GM19324 (cell line): ENCODE results near the gene MACROD2.
"Not testable (repeated sequence)": the region's sequence is repeated elsewhere in the genome, so short reads cannot be mapped to it uniquely, and the experiment has no call there.

Experiments
- ATAC-seq: cut with Tn5 transposase; IDR thresholded peaks from one replicate; pipeline ENCODE4 v1.9.1; 2021; ENCODE audit warnings: mild to moderate bottlenecking, moderate library complexity; ENCODE audit not compliant: unreplicated experiment, low FRiP score

Gene MACROD2

DNA sequence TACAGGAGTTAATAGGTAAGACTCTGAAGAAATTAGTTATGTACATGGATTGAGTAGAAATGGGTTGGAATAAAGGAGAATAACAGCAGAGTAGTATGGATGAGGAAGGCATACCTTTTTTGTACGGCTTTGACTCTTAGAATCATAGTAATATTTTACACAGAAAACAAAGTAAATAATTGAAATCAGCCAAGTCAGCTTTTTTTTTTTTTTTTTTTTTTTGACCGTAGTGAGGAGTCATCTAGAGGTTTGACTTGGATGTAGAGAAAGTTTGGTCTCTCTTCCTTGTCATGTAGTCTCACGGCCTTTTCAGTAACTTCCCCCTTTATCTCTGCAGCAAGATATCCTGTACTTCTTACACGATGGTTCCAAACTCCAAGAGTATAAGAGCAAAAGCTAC is 183.2 kb downstream of the MACROD2 start:
- no peak for ATAC-seq

DNA sequence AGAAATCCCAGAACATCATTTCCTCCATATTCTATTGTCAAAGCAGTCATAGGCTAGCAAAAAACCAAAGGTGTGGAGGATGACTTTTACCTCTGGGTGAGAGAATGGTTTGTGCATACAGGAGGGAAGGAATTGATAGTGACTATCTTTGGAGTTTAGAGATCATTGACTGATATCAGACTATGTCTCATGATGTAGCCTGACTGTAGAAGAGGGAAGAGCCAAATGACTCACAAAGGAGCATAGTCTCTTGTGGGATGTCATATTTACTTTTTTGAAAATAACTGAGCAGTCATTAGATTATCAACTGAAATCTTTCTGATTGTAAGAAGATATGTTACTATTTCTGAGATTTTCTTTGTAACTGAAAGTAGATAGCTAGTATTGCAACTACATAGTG is 183.6 kb downstream of the MACROD2 start:
- no peak for ATAC-seq

DNA sequence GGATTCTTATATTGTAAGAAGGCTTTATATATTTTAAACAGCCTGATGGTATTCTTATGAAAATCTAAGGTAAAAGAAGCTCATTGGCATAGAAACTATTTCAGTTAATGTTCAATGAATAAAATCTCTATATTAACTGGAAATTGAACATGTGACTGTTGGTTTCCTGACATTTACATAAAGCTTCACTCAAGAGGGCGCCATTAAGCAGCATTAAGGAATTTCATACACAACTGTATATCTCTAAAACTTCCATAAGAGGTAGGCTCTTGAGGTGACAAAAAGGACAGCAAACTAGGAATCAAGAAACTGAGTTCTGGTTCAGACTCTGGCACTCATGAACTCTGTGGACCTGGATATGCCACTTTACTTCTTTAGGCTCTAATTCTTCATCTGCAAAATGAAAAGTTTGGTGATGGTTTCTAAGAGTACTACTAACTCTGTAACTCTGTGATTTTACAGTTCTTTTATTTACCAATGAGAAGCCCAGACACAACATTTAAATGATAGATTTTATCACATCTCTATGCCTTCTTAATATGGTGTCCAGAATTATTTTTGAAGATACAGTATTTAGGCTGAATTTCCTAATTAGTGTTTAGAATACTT is 194.6 kb downstream of the MACROD2 start:
- no peak for ATAC-seq

DNA sequence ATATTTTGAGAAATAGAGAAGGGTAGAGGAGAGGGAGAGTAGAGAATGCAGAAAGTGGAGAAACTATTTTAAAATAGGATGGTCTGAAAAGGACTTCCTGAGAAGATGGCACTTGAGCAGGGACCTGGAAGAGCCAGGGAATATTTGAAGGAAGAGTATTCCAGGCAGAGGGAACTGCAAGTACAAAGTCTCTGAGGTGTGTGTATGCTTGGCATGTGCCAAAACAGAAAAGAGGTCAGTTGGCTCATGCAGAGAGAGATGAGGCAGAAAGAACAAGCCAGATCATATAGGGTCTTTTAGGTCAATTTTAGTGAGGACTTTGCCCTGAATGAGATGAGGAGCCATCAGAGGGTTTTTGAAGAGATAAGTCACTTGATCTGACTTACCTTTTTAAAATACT is 196.2 kb downstream of the MACROD2 start:
- ATAC-seq: no peak

DNA sequence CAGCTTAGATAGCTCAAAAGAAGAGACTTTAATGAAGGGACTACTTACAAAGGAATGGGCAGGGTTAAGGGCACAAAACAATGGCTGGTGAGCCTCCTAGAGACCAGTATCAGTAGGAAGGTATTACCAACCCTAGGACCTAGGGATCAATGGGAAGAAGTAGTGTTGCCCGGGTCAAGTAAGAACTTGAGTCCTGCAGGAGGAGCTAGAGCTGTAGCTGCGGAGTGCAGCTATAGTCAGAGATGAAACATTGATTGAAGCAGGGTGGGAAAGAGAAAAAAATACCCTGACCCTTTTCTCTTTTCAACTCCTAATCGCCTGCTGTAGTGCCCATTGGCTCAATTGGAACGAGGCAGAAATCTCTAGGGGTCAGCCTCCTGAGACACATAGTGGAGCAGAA is 198.1 kb downstream of the MACROD2 start:
- no peak for ATAC-seq

GRCh38 chr20:14193885-14194284 is 198.6 kb downstream of the MACROD2 start:
- ATAC-seq: no peak

- no peak for ATAC-seq
Observed at GRCh38 chr20:14197097-14197496, 201.8 kb downstream of the MACROD2 start.

GRCh38 chr20:14198416-14198815 is 203.1 kb downstream of the MACROD2 start:
- no peak for ATAC-seq

DNA sequence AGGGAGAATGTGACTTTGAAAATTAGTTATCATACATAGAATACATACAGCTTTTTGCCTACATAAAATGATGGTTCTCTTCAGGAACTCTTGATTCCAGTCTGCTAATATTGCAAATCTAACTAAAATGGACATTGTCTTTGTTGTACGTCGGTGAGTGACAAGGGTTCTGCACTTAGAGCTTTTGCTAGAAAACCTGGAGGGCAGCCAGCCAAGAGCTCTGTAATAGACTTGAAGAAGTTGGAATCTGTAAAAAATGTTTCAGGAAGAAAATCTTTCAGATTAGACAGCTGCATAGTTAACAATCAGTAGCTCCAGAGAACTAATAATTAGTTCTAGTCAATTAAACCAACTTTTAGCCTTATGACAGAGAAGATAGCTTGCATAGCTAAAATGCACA is 203.8 kb downstream of the MACROD2 start:
- ATAC-seq: no peak

DNA sequence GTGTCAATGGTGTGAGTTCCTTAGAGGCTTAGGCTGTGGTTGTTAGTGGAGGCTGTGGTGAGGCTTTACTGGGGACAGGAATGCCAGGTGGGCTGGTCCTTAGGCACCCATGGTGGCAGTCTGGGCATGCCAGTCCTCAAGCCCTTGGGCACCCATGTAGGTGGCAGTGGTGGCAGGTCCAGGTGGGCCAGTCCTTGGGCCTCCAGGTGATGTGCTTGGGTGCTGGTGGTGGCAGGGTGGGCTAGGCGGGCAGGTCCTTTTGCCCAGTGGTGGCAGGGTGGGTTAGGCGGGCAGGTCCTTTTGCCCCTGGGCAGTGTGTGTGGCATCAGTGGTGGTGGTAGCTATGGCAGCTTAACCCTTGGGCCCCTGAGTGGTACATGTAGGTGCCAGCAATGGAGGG is 208.3 kb downstream of the MACROD2 start:
- ATAC-seq: no peak

- ATAC-seq: no peak
Observed at GRCh38 chr20:14207591-14207990, 212.3 kb downstream of the MACROD2 start.

DNA sequence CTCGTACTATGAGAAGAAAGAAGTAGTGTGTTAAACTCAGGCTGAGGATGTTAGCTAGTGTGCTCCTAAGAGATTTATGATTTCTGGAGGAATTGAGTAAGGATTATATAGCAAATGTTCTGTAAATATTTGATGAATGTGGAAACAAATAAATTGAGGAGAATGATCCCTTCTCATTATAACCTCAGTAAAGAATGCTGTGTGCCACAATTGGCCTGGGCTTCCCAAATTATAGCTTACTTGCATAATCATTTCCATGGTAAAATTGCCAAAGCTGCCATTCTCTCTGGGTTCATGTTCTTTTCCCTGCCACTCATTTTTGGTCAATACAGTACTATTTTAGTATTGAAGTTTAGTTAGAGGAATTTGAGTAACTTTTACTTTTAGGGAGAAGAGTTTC is 213.6 kb downstream of the MACROD2 start:
- ATAC-seq: no peak

GRCh38 chr20:14210146-14210545 is 214.8 kb downstream of the MACROD2 start:
- ATAC-seq: no peak

DNA sequence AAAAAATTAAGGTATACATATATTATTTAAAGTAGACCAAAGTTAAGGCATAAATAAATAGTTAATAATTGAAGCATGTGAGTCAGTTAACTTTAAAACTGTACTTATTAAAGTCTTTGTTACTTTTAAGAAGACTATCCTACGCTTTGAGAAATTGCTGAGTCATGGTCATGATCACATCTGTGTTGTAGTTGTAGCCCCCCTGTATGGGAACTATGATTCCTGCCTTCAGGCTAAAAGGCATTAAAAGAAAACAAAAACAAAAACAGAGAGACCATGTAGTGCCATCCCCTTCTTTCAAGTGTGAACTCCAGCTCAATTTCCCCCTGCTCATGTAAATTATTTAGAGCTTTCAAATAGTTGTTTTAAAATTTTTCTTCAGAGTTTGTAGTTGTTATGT is 218.7 kb downstream of the MACROD2 start:
- no peak for ATAC-seq

DNA sequence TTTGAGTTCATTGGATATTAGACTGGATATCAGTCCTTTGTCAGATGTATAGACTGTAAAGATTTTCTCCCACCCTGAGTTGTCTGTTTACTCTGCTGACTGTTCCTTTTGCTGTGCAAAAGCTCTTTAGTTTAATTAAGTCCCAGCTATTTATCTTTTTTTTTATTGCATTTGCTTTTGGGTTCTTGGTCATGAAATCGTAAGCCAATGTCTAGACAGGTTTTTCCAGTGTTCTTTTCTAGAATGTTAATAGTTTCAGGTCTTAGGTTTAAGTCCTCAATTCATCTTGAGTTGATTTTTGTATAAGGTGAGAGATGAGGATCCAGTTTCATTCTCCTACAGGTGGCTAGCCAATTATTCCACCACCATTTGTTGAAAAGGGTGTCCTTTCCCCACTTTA is 220.6 kb downstream of the MACROD2 start:
- ATAC-seq: not testable (repeated sequence)

GRCh38 chr20:14219801-14220461 is 224.6 kb downstream of the MACROD2 start:
- no peak for ATAC-seq

DNA sequence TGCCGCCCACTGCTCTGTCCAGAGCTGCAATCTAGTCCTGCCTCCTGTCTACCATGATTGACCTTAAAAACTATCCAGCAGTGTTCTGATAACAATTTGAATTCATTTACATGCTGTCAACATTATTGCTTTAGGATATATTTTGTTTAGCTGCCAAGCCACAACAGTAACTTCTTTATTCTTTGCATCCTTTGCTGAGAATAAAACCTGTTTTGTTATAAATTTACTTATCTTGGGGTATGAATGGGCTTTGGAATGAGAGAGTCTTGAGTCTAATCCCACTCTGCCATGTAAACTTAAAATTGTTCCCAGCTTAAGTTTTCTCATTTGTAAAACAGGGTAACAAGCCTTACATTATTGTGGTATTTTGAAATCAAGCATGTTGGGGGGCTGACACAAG is 225.7 kb downstream of the MACROD2 start:
- no peak for ATAC-seq

- no peak for ATAC-seq
Observed at GRCh38 chr20:14223806-14224205, 228.5 kb downstream of the MACROD2 start.

- not testable (repeated sequence) for ATAC-seq
Observed at GRCh38 chr20:14226051-14227049, 231.0 kb downstream of the MACROD2 start.

GRCh38 chr20:14232650-14233049 is 237.3 kb downstream of the MACROD2 start:
- no peak for ATAC-seq

DNA sequence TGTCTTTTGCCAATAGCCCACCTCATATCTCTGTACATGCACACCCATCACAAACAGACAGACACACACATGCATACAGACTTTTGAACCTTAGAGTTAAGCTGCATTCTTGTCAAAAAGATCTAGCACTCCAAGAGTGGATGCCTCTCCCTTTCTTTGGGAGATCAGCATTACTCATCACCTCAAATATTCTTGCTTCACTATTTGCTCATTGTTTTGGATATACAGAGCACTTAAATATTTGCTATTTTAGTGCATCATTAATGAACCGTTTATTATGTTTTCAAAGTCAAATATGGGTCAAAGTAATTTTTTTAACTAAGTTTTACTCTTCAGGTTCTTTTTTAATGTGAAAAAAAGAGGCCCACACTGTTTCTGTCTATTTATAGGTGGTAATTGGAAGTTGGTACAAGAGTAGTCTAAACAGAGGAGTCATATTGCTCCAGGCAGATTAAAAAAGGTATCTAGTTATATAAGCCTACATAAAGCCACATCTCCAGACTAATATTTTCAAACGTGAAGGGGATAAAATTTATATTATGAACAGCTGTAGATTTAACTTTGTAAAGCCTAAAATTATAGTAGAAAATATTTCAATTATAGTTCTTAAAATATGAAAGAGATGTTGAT is 239.5 kb downstream of the MACROD2 start:
- ATAC-seq: no peak
